GM10266 (cell line): ENCODE measurements around the gene IL17RE.

ENCODE experiments used
- DNase-seq: peaks from one replicate; pipeline ENCODE4 v3.0.0; 2012; ENCODE audit errors: extremely low spot score
- CTCF ChIP-seq: IDR thresholded peaks from 2 replicates; pipeline ENCODE4 v1.5.1; 2012; ENCODE audit warnings: mild to moderate bottlenecking, low read depth; ENCODE audit not compliant: control insufficient read depth, insufficient read depth; ENCODE audit errors: missing control alignments

Gene IL17RE

DNA sequence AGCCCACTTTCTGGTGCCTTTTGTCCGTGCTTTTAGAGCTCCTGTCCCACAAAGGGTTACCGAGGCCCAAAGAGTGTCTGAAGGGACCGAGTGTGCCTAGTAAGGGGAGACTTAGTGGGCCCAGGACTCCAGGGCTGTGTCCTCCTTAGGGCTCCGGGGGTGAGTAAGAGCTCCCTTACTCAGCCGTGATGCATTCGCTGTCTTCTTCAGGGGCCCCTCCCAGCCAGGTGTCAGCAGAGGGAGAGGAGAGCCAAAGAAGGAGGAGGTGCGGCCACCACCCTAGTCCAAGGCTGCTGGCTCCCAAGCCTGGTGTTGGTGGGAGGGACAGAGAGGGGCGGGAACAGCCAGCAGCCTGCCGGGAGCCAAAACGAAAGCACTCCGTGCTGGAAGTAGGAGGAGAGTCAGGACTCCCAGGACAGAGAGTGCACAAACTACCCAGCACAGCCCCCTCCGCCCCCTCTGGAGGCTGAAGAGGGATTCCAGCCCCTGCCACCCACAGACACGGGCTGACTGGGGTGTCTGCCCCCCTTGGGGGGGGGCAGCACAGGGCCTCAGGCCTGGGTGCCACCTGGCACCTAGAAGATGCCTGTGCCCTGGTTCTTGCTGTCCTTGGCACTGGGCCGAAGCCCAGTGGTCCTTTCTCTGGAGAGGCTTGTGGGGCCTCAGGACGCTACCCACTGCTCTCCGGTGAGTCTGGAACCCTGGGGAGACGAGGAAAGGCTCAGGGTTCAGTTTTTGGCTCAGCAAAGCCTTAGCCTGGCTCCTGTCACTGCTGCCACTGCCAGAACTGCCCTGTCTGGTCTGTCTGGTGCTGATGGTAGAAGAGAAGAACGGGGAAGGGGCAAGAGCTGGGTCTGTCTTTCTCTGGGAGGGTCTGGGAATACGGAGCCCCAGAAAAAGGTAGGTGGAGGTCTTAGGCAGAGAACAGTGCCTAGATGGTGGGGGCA is 14.4 kb downstream of the IL17RE start, which contains the start of gene IL17RC:
Gene IL17RC (plus strand): TSS at position 365 of the 947 bp plus-strand sequence. CDS start 218 bp downstream, at position 583.
- TF ChIP-seq CTCF = no peak
- peak; percentile 43 for DNase-seq

GRCh38 chr3:9917820-9918219 is 15.2 kb downstream of the IL17RE start:
- TF ChIP-seq CTCF = no peak
- no peak for DNase-seq

- no peak for DNase-seq
- TF ChIP-seq CTCF = no peak
Measured at GRCh38 chr3:9918261-9919038, 15.8 kb downstream of the IL17RE start.

GRCh38 chr3:9928158-9928557 is 25.5 kb downstream of the IL17RE start:
- no peak for TF ChIP-seq CTCF
- no peak for DNase-seq

DNA sequence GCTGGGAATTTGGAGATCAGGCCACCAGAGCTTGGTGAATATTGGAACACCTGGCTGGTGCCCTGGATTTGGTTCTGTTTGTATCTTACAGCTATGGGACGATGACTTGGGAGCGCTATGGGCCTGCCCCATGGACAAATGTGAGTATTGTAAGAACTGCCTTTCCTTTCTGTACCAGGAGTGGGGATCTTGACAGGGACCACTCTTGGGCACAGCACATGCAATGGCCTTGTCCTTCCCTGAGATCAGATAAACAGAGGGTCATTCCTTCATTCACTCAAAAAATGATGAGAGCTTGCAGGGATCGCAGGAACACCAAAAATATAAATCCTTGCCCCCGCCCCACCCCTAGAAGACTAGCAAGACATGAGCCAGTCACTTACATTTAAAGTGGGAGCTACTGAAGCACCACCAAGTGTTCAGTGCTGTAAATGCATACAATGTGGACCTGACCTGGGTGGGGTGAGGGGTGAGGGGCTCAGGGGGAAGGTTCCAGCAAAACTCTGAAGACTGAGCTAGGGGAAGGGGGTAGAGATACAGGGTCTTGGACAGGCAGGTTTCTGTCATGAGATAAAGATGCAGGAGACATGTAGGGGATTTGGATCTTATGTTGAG is 28.3 kb downstream of the IL17RE start:
- peak; percentile 35 for TF ChIP-seq CTCF
- peak; percentile 69 for DNase-seq

DNA sequence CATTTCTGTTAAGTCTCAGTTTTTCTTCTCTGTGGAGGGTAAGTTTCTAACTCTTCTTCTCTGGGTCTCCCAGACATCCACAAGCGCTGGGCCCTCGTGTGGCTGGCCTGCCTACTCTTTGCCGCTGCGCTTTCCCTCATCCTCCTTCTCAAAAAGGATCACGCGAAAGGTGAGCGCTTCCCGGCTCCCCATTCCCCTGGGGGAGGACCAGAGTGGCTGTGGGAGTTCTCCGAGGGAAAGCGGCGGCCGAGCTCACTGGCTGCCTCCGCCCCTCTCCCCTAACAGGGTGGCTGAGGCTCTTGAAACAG is 29.8 kb downstream of the IL17RE start:
- DNase-seq = no peak
- TF ChIP-seq CTCF = no peak
